HL-60 (cell line): ENCODE data around the gene CCDC61.

Source experiments
- CTCF ChIP-seq: IDR thresholded peaks from one replicate; pipeline ENCODE4 v1.5.1; 2011; ENCODE audit warnings: low read length, control low read depth, inconsistent platforms; ENCODE audit not compliant: insufficient read depth
- GABPA ChIP-seq: IDR thresholded peaks from 2 replicates; pipeline ENCODE4 v1.6.1; 2012; ENCODE audit warnings: low read depth
- POLR2AphosphoS5 ChIP-seq: IDR thresholded peaks from 2 replicates; pipeline ENCODE4 v1.6.1; 2012; ENCODE audit warnings: low read depth
- SPI1 ChIP-seq: IDR thresholded peaks from 2 replicates; pipeline ENCODE4 v1.6.1; 2012; ENCODE audit warnings: low read depth, mild to moderate bottlenecking, borderline replicate concordance

- TF ChIP-seq CTCF = no peak
- TF ChIP-seq SPI1 = no peak
- TF ChIP-seq POLR2AphosphoS5 = no peak
- no peak for TF ChIP-seq GABPA
Measured at GRCh38 chr19:45985321-45985720, 9.9 kb upstream of the CCDC61 start.
